GM18526 (cell line): ENCODE data around the gene GJB2.

Experiments
- POLR2A ChIP-seq: IDR thresholded peaks from 3 replicates; pipeline ENCODE4 v1.6.1; 2011; ENCODE audit not compliant: insufficient read length; ENCODE audit errors: extremely low read depth

GJB2 gene

DNA sequence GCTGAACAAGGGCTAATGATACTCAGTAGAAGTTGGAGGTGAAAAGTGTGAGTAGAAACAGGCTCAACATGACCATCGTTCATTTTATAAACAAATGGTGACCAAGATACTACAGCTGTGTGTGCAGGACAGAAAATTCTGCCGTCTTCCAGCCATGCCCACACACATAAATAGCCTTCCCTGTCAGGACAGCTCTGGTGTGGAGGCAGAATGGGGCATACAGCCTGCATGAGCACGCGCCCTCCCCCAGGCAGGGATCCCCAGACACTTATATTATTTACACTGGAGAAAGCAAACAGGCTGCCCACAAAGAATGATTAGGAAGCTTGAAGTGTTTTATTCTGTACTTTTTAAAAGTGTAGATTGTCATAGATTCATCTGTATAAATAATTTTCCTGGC lies 52.3 kb downstream of the GJB2 start:
- TF ChIP-seq POLR2A = no peak

GRCh38 chr13:20137875-20138274 lies 54.9 kb downstream of the GJB2 start:
- TF ChIP-seq POLR2A = no peak
